Endometrial microvascular endothelial cells (primary cell): Measurements from ENCODE around the gene HTRA3. TPM values are rescaled to one million over a fixed set of nuclear protein-coding genes. Genes with fewer than 3 reads are reported as not detected.

Source experiments
- in situ Hi-C: cut with HindIII; loops from 2 replicates; pipeline ENCODE4 v1.10.0; 2017; ENCODE audit warnings: low sequenced_read_pairs, low pct_unique_long_range_greater_than_20kb; ENCODE audit errors: inconsistent ontology term
- total RNA-seq: library from RNA; depleted of rRNA; stranded (reverse); fragments of >200 nt; gene quantifications from one replicate; pipeline ENCODE4 v1.2.3, GENCODE V29; 2015; ENCODE audit errors: inconsistent ontology term

Gene HTRA3
- total RNA-seq, 1 donor from 2014 or later = 1.3 TPM

DNA sequence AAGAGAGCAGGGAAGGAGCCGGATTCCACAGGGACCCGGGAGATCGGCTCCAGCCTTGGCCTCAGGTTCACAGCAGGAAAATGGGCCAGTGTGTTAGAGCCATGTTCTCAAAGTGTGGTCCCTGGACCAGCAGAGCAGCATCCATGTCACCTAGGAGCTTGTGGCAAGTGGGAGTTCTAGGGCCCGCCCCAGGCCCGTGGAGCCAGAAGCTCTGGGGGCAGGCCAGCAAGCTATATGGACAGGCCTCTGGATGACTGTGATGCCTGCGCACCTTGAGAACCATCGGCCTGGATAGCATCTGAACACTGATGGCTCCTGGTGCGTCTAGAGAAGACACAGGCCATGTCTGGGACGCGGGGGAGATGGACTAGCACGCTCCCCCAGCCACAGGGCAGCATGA lies 36.8 kb upstream of the HTRA3 start:
- in situ Hi-C loops = no loop called here

DNA sequence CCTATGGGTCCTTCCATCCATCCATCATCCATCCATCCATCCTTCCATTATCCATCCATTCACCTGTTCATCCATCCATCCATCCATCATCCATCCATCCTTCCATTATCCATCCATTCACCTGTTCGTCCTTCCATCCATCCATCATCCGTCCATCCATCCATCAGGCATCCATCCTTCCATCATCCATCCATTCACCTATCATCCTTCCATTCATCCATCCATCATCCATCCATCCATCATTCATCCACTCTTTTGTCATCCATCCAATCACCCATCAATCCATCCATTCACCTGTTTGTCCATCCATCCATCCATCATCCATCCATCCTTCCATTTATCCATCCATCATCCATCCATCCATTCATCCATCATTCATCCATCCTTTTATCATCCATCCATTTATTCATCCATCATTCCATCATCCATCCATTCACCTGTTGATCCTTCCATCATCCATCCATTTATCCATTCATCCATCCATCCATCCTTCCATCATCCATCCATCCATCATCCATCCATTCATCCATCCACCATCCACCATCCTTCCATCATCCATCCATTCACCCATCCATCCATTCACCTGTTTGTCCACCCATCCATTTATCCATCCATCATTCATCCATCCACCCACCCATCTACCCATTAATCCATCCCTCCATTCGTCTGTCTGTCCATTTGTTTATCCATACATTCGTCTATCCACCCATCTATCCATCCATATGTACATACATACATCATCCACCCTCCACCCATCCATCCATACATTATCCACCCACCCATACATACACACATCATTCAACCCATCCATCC lies 35.7 kb upstream of the HTRA3 start:
- in situ Hi-C loops = no loop called here

- in situ Hi-C loops = no loop called here
These were observed 34.8 kb upstream of the HTRA3 start for GRCh38 chr4:8234715-8235114.

GRCh38 chr4:8235224-8235623 lies 34.3 kb upstream of the HTRA3 start:
- in situ Hi-C loops = no loop called here

DNA sequence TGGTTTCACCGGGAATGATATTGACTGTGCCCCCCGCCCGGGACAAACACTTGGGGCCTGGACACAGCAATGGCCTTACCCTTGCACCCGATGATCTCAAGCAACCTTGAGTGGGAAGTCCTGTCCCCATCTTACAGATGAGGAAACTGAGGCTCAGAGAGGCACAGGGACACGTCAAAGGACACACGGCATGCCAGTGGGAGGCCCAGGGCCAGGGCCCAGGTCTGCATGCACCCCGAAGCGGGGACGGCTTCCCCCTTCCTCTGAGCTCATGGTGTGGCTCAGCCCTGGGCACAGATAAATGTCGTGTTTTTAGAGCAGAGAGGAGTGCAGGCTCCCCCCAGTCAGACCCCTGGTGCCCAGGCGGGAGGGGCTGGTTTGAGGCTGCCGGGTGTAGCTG lies 33.9 kb upstream of the HTRA3 start:
- in situ Hi-C loops = no loop called here

DNA sequence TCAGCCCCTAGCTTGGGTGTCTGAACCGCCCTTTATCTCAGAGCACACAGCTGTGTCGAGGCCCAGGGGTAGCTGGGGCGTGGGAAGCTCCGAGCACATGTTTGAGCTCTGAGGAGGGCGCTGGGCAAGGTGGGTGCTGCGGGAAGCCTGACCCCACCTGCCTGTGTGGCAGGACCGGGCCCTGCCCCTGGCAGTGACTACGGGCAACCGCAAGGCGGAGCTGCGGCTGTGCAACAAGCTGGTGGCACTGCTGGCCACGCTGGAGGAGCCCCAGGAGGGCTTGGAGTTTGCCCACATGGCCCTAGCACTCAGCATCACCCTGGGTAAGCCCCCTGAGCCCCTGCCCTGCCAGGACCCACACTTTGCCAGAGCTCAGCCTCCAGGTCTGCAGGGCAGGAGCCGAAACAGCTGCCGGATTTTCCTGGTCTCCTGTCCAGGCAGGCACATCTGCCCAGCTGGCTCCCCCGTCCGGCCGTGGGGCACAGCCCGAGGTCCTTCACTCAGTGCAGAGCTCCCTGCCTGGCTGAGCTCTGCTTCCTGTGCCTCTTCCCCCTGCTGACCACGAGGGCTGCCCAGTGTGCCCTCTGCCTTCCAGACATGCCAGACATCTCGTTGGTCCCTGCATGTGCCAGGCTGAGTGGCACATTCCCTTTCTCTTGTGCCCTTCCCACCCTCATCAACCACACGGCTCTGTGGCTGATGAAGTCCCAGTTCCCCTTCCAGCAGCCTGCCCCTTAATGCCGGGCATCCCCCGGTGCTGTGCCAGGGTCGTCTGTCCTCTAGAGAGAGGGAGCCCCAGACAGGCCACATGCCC lies 33.2 kb upstream of the HTRA3 start:
- in situ Hi-C loops = no loop called here

GRCh38 chr4:8236920-8237195 lies 32.7 kb upstream of the HTRA3 start:
- in situ Hi-C loops = no loop called here

DNA sequence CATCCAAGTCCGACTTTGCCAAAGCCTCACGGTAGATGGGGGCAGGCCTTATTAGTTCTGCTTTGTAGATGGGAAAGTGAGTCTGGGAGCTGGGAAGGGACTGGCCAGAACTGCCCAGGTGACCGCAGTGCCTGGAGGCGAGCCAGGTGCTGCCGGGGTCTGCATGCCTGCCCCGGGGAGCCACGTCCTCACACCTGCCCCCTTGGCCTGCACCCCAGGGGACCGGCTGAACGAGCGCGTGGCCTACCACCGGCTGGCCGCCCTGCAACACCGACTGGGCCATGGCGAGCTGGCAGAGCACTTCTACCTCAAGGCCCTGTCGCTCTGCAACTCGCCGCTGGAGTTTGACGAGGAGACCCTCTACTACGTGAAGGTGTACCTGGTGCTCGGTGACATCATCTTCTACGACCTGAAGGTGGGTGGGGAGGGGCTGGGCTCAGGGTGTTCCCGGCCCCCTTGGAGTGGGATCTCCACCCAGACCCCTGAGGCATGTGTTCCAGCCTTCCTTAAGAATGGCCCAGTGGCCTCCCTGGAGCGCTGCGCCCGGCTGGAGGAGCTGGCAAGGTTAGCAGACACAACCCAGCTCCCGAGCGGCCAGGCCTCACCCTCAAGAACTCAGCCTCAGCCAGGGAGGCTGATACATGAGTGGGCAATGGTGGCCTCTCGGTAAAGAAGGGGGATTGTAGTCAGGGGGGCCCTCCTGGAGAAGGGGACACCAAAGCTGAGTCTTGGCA lies 32.1 kb upstream of the HTRA3 start:
- in situ Hi-C loops = no loop called here

DNA sequence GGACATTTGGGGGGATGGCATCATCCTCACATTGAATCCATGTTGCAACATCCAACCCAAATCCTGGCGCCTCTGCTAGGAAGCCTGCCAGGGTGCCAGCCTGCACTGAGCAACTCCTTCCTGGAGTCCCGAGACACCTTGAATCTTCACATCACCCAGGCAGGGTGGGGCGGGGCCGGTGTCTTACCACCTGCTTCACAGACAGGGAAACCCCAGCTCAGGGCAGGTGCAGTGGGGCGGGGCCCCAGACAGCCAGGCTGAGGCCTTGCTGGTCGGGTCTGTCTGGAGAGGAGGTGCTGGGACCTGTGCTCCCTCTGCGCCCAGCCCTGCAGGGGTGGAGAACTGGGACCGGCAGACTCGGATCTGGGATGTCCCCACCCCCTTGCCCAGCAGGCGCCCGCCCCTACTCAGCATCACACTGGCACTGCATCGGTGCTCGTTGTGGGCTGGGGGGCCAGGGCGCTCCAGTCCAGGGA lies 31.5 kb upstream of the HTRA3 start:
- in situ Hi-C loops = no loop called here

DNA sequence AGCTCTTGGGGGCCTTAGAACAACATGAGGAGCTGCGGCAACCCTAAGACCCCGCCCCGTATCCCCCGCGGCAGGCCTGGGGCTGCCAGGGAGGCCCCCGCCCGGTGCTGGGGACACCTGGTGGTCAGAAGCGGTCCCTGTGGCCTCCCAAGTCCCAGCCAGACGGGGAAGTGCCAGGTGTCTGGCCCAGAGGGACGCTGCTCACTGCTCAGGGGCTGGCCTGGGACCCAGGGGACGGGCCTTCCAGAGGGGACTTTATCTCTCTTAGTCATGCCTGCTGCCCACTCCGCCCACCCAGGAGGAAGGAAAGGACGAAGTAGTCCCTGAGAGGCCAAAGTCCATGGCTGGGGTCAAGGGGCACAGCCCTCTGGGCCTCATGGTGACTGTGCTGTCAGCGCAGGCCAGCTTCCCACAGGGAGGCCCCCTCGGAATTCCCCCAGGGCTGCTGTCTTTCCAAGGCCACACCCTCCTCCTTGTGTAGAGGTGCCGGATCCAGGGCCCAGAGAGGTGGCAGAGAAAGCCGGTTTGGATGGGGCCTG lies 31.0 kb upstream of the HTRA3 start:
- in situ Hi-C loops = no loop called here

DNA sequence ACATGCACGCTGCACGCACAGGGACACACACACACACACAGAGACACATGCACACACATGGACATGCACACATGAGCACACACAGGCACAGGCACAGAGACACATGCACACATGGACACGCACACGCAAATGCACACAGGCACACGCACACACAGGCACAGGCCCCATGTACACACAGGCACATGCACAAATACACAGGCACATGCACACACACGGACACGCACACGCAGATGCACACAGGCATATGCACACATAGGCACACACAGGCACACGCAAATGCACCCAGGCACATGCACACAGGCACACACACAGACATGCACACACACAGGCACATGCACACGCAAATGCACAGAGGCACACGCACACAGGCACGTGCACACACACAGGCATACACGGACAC lies 30.3 kb upstream of the HTRA3 start:
- in situ Hi-C loops = no loop called here

DNA sequence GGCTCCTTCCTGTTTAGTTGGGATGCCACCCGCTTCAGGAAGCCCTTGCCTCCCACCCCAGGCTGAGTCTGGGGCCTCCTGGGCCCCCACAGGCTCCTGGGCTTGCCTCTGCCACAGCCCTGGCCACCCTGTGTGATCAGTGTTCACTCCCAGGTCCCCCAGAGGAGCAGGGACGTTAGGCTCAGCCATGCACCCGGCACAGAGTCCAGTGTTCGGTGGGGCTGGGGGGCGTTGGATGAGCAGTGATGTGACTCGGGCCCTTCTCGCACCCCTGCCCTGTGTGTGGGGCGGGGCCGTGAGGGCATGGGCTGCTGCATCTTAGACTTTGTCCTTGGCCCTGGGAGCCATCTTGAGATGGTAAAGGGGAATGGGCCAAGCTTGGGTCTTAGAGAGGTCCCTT lies 29.9 kb upstream of the HTRA3 start:
- in situ Hi-C loops = no loop called here

DNA sequence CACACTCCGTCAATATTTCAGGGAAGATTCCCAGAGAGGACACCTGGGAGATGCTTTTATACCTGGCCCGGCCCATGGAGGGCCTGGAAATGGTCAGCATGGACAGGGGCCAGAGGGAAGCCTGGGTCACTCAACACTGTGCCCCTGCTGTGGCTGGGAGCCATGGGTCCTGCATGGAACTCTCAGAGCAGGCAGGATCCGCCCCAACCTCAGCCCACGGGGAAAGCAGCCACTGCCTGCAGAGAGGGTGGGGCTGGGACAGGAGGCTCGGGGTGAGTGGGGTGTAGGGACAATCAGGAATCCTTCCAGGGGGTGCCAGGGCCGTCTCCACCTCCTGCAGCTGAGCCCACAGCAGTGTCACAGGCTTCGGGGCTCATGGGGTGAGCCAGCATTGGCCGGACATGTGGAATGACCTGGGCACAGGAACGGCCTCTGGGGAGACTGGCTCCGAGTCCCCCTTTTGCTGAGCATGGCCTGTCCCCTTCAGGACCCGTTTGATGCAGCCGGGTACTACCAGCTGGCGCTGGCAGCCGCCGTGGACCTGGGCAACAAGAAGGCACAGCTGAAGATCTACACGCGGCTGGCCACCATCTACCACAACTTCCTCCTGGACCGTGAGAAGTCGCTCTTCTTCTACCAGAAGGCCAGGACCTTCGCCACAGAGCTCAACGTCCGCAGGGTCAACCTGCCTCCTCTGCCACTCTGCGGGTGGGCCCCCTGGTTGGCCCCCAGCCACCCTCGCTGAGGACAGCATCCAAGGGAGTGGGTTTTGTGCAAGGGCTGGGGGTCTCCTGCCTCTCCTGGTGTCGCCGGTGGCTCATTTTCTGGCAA lies 29.1 kb upstream of the HTRA3 start:
- in situ Hi-C loops = no loop called here

DNA sequence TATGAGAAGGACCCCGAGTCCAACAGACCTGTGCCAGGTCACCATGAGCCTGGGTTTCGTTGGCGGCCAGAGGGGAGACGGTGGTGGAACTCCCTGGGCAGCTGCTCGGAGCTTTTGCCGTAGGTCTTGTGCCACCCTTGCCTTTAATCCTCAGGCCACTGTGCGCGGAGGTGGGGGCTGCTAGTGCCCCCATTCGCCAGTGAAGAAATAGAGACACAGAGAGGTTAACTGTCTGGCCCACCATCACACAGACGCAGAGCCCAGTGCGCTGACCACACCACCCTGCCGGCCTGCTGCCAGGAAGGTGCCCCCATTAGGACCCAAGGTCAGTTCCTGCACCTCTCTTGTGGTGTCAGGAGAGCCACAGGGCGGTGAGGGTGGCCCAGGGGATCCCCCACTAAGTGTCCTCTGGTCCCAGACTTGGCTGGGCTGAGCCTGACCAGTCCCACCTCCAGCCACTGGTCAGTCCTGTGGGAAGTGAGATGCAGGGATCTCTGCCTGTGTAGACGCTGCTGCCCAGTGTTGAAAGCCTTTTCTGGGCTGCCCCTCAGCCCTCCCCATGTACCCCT lies 28.3 kb upstream of the HTRA3 start:
- in situ Hi-C loops = no loop called here

DNA sequence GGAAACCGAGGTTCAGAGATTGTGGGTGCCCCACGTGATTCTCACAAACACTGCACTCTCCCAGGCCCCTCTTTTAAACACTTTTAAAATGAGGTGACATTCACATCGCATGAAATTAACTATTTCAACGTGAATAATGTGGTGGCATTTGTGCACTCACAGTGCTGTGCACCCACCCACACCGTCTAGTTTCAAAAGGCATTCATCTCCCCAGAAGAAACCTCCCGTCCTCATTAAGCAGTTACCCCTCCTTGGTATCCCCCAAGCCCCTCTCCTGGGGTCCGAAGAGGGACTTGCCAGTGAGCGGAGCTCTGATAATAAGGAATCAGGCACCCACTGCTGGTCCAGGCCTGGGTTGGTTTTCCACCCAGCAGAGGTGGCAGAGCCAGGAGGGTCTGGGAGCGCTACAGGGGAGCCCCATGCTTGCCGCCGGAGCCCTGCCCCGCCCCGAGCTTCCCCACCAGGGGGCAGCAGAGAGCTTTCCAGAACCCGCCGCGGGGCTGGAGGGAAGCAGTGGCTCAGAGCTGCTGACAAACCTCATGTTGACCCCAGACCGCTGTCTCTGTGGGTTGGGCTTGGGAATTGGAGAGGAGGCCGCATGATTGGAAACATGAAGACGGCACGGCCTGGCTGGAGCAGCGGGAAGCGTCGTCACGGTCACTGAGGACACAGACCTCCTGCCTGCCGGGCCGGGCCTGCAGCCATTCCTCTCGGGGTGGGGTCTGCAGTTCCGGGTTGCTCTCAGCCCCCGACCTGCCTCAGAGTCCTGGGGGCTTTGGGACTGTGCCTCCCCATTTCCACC lies 27.5 kb upstream of the HTRA3 start:
- in situ Hi-C loops = no loop called here

GRCh38 chr4:8242782-8243560 lies 26.6 kb upstream of the HTRA3 start:
- in situ Hi-C loops = no loop called here
